PC-3 (cell line): ENCODE data around the gene ANKH.

Experiments used
- CTCF ChIP-seq: fragments of 300-600 bp; sonication (generic); conservative IDR thresholded peaks from 2 replicates; pipeline ENCODE4 v1.5.1; 2017; ENCODE audit warnings: antibody characterized with exemption, low read depth, mild to moderate bottlenecking, low read length
- EZH2 ChIP-seq: fragments of 300-600 bp; sonication (generic); IDR thresholded peaks from one replicate; pipeline ENCODE4 v1.6.1; 2017; ENCODE audit warnings: antibody characterized with exemption, mild to moderate bottlenecking, low read length; ENCODE audit not compliant: unreplicated experiment
- EZH2phosphoT487 ChIP-seq: fragments of 300-600 bp; sonication (generic); IDR thresholded peaks from 2 replicates; pipeline ENCODE4 v1.6.1; 2018; ENCODE audit warnings: mild to moderate bottlenecking, antibody characterized with exemption, low read length, borderline replicate concordance

GRCh38 chr5:14830210-14831005, 41.2 kb downstream of the ANKH start:
- no peak for TF ChIP-seq CTCF
- no peak for TF ChIP-seq EZH2
- TF ChIP-seq EZH2phosphoT487: no peak
